NCI-H2227 treated with DMSO at 0.1 percent for 48 hours (cell line): ENCODE measurements around the gene BTBD8.

Experiments used
- DNase-seq: peaks from one replicate; lab custom pipeline; 2025; lab: John Stamatoyannopoulos, UW

BTBD8 gene

DNA sequence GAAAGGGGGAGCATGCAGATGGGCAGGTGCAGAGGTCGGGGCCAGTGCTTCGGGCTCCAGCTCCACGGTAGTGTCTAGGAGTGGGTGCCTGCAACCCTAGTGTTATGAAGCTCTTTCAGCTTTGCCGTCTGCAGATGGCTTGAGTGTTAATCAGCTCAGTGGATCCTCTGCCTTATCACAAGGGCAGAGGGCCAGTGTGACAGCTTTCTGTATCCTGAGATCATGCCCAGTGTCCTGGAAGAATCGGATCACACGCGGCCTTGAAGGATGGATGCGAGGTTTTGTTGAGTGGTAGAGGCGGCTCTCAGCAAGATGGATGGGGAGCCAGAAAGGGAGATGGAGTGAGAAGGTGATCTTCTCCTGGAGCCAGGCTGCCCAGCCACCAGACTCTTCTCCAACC, 112.1 kb downstream of the BTBD8 start:
- no peak for DNase-seq

GRCh38 chr1:92194511-92194910, 114.4 kb downstream of the BTBD8 start:
- DNase-seq = no peak

- DNase-seq = no peak
Observed at GRCh38 chr1:92201973-92202372, 121.8 kb downstream of the BTBD8 start.

- no peak for DNase-seq
Observed at GRCh38 chr1:92203105-92203504, 123.0 kb downstream of the BTBD8 start.

DNA sequence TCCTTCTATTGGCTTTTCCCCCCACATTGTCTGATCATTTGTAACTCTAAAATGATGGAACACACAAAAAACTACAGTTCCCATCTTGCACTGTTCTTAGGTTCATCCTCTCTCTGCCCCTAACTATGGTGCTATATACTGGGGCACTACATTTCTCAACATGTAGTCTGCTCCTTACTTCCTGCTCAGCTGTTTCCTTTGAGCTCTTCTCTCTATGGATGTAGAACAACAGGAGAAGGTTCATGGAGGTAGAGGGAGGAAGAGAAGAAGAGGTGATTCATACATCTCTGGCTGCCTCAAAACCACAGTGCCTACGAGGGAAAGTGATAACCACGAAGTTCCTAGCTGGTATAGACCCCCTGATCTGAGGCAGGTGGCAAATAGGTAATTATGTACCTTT, 130.6 kb downstream of the BTBD8 start:
- DNase-seq = no peak

DNA sequence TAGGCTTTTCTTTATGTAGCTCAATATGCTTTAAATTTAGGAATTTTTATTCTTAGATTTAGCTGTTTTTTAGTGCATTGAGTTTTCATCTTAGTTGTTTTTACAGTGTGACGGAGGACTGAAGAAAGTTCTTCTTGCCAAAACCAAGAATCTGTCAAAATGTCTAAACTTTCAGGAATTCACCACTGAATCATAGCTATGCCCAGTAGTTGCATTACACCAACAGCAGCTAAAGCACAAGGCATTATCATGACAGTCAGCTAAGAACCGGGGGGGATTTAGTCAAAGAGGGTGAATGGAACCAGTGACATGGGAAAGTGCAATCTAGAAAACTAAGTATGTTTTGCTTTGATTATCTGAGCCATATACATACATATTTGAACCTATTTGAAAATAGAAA, 131.0 kb downstream of the BTBD8 start:
- no peak for DNase-seq

GRCh38 chr1:92217721-92218120, 137.6 kb downstream of the BTBD8 start, which contains the start of gene C1orf146:
TSS of gene C1orf146 (plus strand) at chr1:92217915. CDS start at chr1:92231421, 13,506 bp downstream.
- no peak for DNase-seq

GRCh38 chr1:92218559-92218958, 138.4 kb downstream of the BTBD8 start:
- no peak for DNase-seq

DNA sequence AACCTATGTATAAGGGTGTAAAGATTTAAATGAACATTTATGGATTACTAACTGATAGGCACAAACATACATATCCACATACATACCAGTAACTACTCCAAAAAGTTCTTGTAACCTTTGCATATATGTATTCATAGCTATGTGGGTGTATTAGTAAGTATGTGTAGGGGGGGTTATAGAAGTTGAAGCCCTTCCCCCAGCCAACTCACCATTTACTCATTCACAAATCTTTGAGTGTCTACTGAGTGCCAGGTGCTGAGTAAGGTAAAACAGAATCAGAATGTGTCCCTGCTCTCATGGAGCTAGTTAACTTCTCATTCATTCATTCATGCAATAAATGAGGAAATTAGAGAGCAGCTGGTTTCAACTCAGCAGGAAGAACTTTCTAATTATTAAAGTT, 138.9 kb downstream of the BTBD8 start:
- no peak for DNase-seq

- DNase-seq = no peak
Observed at GRCh38 chr1:92228401-92228800, 148.3 kb downstream of the BTBD8 start.

DNA sequence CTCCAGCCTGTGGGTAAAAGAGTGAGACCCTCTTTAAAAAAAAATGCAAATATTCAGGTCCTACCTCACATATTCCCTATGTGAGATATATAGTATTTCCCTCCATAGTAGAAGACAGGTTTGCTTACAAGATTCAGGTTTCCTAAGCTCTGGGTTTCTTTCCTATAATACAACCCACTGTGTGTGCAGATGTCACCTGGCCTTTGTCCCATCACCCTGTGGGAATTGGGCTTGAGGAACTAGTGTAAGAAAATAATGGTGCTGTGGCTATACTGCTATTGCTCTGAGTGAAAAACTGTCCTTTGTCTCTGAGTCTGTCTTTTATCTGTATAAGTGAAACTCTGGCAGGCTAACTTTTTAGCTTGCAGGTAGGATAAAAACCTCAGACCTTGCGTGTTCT, 150.6 kb downstream of the BTBD8 start:
- no peak for DNase-seq
